Measurements from ENCODE around the gene KRT77. TPM values are rescaled to one million over a fixed set of nuclear protein-coding genes. Genes with fewer than 3 reads are reported as not detected.

The KRT77 gene
- total and polyA plus RNA-seq, 10 of the 15 experiments (the other 5 are each of a cell fraction or from before 2014, with no cell fraction given): not detected

- no peak for TF ChIP-seq BCL11A (IDR thresholded peaks at IDR 0.05; ENCODE audit: low read depth, low read length)
- TF ChIP-seq RAD51 (IDR thresholded peaks at IDR 0.05): no peak
- TF ChIP-seq YBX1 (IDR thresholded peaks at IDR 0.05): no peak
- TF ChIP-seq SMAD1 (IDR thresholded peaks at IDR 0.05; ENCODE audit: low read depth, partially characterized antibody): no peak
- TF ChIP-seq FOXK2 (IDR thresholded peaks at IDR 0.05): no peak
- TF ChIP-seq MTA3 (IDR thresholded peaks at IDR 0.05; ENCODE audit: borderline replicate concordance, low read length): no peak
- TF ChIP-seq ZNF207 (IDR thresholded peaks at IDR 0.05; ENCODE audit: borderline replicate concordance): no peak
- no peak for TF ChIP-seq ASH2L (IDR thresholded peaks at IDR 0.05; ENCODE audit: borderline replicate concordance, low read depth)
- no peak for TF ChIP-seq MTA2 (IDR thresholded peaks at IDR 0.05; ENCODE audit: low read depth)
These were observed 52.7 kb downstream of the KRT77 start (continued) for GRCh38 chr12:52650520-52651081.

- ChIA-PET POLR2A (no interaction called here), RAD21 (ENCODE audit: unreplicated experiment) (no interaction called here), CTCF (no interaction called here), SMC1A (ENCODE audit: uncharacterized antibody, unreplicated experiment) (no interaction called here)
- in situ Hi-C loops (cut with MboI) (no loop called here), intact Hi-C loops (cut with micrococcal nuclease; ENCODE audit: unreplicated experiment) (no loop called here)
- no peaks in the 10 kb centered on the region for H3K79me2 ChIP-seq (ENCODE audit: control insufficient read depth, insufficient read depth, low read length)
- no peak overlapping the region for H3K9ac ChIP-seq (ENCODE audit: control insufficient read depth, insufficient read depth, low read length)
- H4K20me1 ChIP-seq (ENCODE audit: control insufficient read depth, insufficient read depth): no peaks in the 10 kb centered on the region; the same call in 1 of the 2 replicates
- DNase-seq (ENCODE audit: low read depth, low spot score) (no peak), FAIRE-seq (no peak), ATAC-seq (no peak)
- WGBS (ENCODE audit: insufficient coverage, insufficient replicate concordance, low lambda C conversion rate, missing lambda C conversion rate): 0% methylated on average over 6 of the region's 6 CpGs
- H2AFZ ChIP-seq (ENCODE audit: control insufficient read depth, low read depth, low read length): no peak overlapping the region
- H3K4me1 ChIP-seq (ENCODE audit: control insufficient read depth, insufficient read depth, low read length): no peaks in the 10 kb centered on the region
- BruUV-seq (replicated peaks): no TSS peak
- no peaks in the 10 kb centered on the region for H3K36me3 ChIP-seq (ENCODE audit: control insufficient read depth in 2 of 2, insufficient read depth in 2 of 2, low read length in 1 of 2)
- no peaks in the 10 kb centered on the region for H3K9me3 ChIP-seq (replicated peaks; ENCODE audit: control insufficient read depth, insufficient read depth, low read length)
- H3K4me2 ChIP-seq (ENCODE audit: control insufficient read depth, insufficient read depth): no peak overlapping the region
- H3K27me3 ChIP-seq (replicated peaks in 1 of 2; ENCODE audit: control insufficient read depth in 2 of 2, insufficient read depth in 2 of 2, low read length in 1 of 2): peaks cover 2 to 3% of the 10 kb centered on the region in 2 experiments; a peak in 2 of 4 replicates
- no peak overlapping the region for H3K27ac ChIP-seq (ENCODE audit: control insufficient read depth, insufficient read depth)
- H3K4me3 ChIP-seq: no peak overlapping the region
- TF ChIP-seq BRCA1 (IDR thresholded peaks at IDR 0.05; ENCODE audit: low read depth, low read length) (no peak), MYC (IDR thresholded peaks at IDR 0.05; ENCODE audit: insufficient read depth, insufficient read length, insufficient replicate concordance, low read length, severe bottlenecking) (no peak), RCOR1 (conservative IDR thresholded peaks at IDR 0.05; ENCODE audit: low read depth, low read length) (no peak), REST (IDR thresholded peaks at IDR 0.05; ENCODE audit: low read depth, low read length) (no peak), ZNF592 (IDR thresholded peaks at IDR 0.05) (no peak)
These were observed 54.3 kb downstream of the KRT77 start for GRCh38 chr12:52649066-52649465.

Measured in GM12878 (cell line).